Liver (tissue), 9 donors: ENCODE results near the gene TBX15. TPM values are rescaled to one million over a fixed set of nuclear protein-coding genes. Genes with fewer than 3 reads are reported as not detected.

ENCODE experiments used
- DNase-seq: peaks from one replicate; pipeline ENCODE4 v3.0.0-alpha.2; 2017; ENCODE audit warnings: low spot score
- H3K27ac ChIP-seq, 2 donors: one replicate each; pipeline ENCODE4 v1.7.0; 2013; ENCODE audit warnings: inconsistent platforms in 2 of 2, low read length in 2 of 2, control low read depth in 1 of 2, low read depth in 1 of 2, mild to moderate bottlenecking in 1 of 2
- H3K27me3 ChIP-seq, 4 donors: one replicate each; pipeline versions ENCODE4 v1.6.1 to v1.7.0; 2013; ENCODE audit warnings: low read length in 3 of 4, inconsistent platforms in 1 of 4, mild to moderate bottlenecking in 1 of 4, moderate library complexity in 1 of 4; ENCODE audit not compliant: control insufficient read depth in 4 of 4, insufficient read depth in 4 of 4
- H3K36me3 ChIP-seq, 4 donors: one replicate each; pipeline versions ENCODE4 v1.6.1 to v1.7.0; 2013; ENCODE audit warnings: low read length in 3 of 4, mild to moderate bottlenecking in 3 of 4, low read depth in 1 of 4, moderate library complexity in 1 of 4; ENCODE audit not compliant: control insufficient read depth in 4 of 4, insufficient read depth in 3 of 4
- H3K4me1 ChIP-seq, 4 donors: one replicate each; pipeline versions ENCODE4 v1.6.1 to v1.7.0; 2013; ENCODE audit warnings: low read length in 3 of 4, mild to moderate bottlenecking in 3 of 4, moderate library complexity in 1 of 4; ENCODE audit not compliant: control insufficient read depth in 4 of 4, insufficient read depth in 4 of 4
- H3K4me3 ChIP-seq, 3 donors: one replicate each; pipeline versions ENCODE4 v1.6.1 to v1.7.0; 2013; ENCODE audit warnings: low read length in 3 of 3, control low read depth in 1 of 3, low read depth in 1 of 3, mild to moderate bottlenecking in 1 of 3
- H3K9ac ChIP-seq, 2 donors: one replicate each; pipeline ENCODE4 v1.7.0; 2013; ENCODE audit warnings: low read length in 2 of 2, mild to moderate bottlenecking in 2 of 2, moderate library complexity in 2 of 2, control low read depth in 1 of 2, low read depth in 1 of 2
- H3K9me3 ChIP-seq, 4 donors: one replicate each; pipeline versions ENCODE4 v1.6.1 to v1.7.0; 2013; ENCODE audit warnings: low read length in 3 of 4; ENCODE audit not compliant: control insufficient read depth in 4 of 4
- ATF3 ChIP-seq: IDR thresholded peaks from 2 replicates; pipeline ENCODE4 v1.6.1; 2016; ENCODE audit warnings: antibody characterized with exemption
- CTCF ChIP-seq: fragments of 150-350 bp; IDR thresholded peaks from 2 replicates; pipeline ENCODE4 v1.5.1; 2017; ENCODE audit warnings: improper control_type of control experiment, low read depth, low read length; ENCODE audit not compliant: missing input control
- EGR1 ChIP-seq, 2 donors: IDR thresholded peaks; 2 replicates each; pipeline ENCODE4 v1.6.1; 2016 to 2018; ENCODE audit warnings: antibody characterized with exemption in 2 of 2, low read depth in 2 of 2
- FOXA1 ChIP-seq: IDR thresholded peaks from 2 replicates; pipeline ENCODE4 v1.6.1; 2016; ENCODE audit warnings: antibody characterized with exemption
- FOXA2 ChIP-seq: IDR thresholded peaks from 2 replicates; pipeline ENCODE4 v1.6.1; 2016; ENCODE audit warnings: antibody characterized with exemption
- GABPA ChIP-seq, 2 donors: IDR thresholded peaks in 1 of 2; conservative IDR thresholded peaks in 1 of 2; 2 replicates each; pipeline ENCODE4 v1.6.1; 2016; ENCODE audit warnings: antibody characterized with exemption in 2 of 2, mild to moderate bottlenecking in 1 of 2, moderate library complexity in 1 of 2
- HNF4A ChIP-seq, 2 donors: conservative IDR thresholded peaks; 2 replicates each; pipeline ENCODE4 v1.6.1; 2016; ENCODE audit warnings: antibody characterized with exemption in 2 of 2, mild to moderate bottlenecking in 2 of 2
- HNF4G ChIP-seq: IDR thresholded peaks from 2 replicates; pipeline ENCODE4 v1.6.1; 2016; ENCODE audit warnings: antibody characterized with exemption
- JUND ChIP-seq, 2 donors: IDR thresholded peaks; 2 replicates each; pipeline ENCODE4 v1.6.1; 2016; ENCODE audit warnings: antibody characterized with exemption in 2 of 2
- MAX ChIP-seq: IDR thresholded peaks from 2 replicates; pipeline ENCODE4 v1.6.1; 2016; ENCODE audit warnings: antibody characterized with exemption
- NR2F2 ChIP-seq: IDR thresholded peaks from 2 replicates; pipeline ENCODE4 v1.6.1; 2016; ENCODE audit warnings: antibody characterized with exemption
- RAD21 ChIP-seq, 2 donors: IDR thresholded peaks; 2 replicates each; pipeline ENCODE4 v1.6.1; 2016; ENCODE audit warnings: antibody characterized with exemption in 2 of 2, mild to moderate bottlenecking in 2 of 2
- REST ChIP-seq: IDR thresholded peaks from 2 replicates; pipeline ENCODE4 v1.6.1; 2016; ENCODE audit warnings: antibody characterized with exemption, mild to moderate bottlenecking
- RXRA ChIP-seq, 2 donors: IDR thresholded peaks; 2 replicates each; pipeline ENCODE4 v1.6.1; 2017 to 2018; ENCODE audit warnings: antibody characterized with exemption in 2 of 2, mild to moderate bottlenecking in 1 of 2
- SP1 ChIP-seq: IDR thresholded peaks from 2 replicates; pipeline ENCODE4 v1.6.1; 2018; ENCODE audit warnings: antibody characterized with exemption, mild to moderate bottlenecking
- TAF1 ChIP-seq: conservative IDR thresholded peaks from 2 replicates; pipeline ENCODE4 v1.6.1; 2016; ENCODE audit warnings: antibody characterized with exemption, mild to moderate bottlenecking
- YY1 ChIP-seq: IDR thresholded peaks from 2 replicates; pipeline ENCODE4 v1.6.1; 2016; ENCODE audit warnings: antibody characterized with exemption, mild to moderate bottlenecking
- WGBS: extraction: QIAGEN DNeasy Blood & Tissue Kit; methylation state at CpG from one replicate; pipeline ENCODE4 v1.1.7; 2013; 5-methylcytosine and 5-hydroxymethylcytosine counted together
- polyA plus RNA-seq, 2 donors: library from polyadenylated mRNA; stranded (reverse) in 1 of 2; unstranded in 1 of 2; fragments of 200-250 nt in 1 of 2; fragments of >200 nt in 1 of 2; fragmentation: Nextera tagmentation in 1 of 2; extraction: Ambion mirVana in 1 of 2; gene quantifications; one replicate each; pipeline versions ENCODE4 v1.2.1 to v1.2.3, GENCODE V29; 2013 to 2015
- total RNA-seq, 2 donors: library from RNA; depleted of rRNA; stranded (reverse); fragments of >200 nt; gene quantifications; one replicate each; pipeline ENCODE4 v1.2.3, GENCODE V29; 2014
- TF ChIP-seq, protein P1 (sequence below): IDR thresholded peaks from 2 replicates; pipeline ENCODE4 v1.6.1; 2016; ENCODE audit warnings: antibody characterized with exemption
- donor health status: healthy.
- donor health status: healthy.
- donor health status: healthy.
- donor health status: healthy.
- donor health status: healthy.

The TBX15 gene
- total and polyA plus RNA-seq, 4 donors = 0.09 to 15.5 (median 3.5) TPM

DNA sequence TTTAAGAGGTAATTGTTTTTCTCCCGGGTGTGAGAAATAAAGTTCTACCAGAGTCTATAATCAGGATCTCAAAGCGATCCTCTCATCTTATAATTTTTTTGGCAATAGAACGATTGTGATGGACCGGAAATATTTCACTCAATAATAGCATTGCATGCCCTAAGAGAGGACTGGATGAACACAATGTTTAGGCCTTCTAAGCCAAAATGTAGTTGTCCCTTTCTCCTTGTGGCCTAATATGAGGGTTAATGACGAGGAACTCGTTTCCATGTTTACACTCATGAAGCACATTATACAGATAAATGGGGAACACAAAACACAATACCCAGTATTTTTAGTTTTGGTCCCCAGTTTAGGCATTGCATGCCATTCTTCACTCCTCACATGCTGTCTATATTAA is 5.9 kb downstream of the TBX15 start:
- Histone ChIP-seq H3K9me3 (peaks cover 6 to 40% (median 20%) of the 10 kb centered on the region in 4 donors), H3K27ac (no peak overlapping the region), H3K4me3 (no peak overlapping the region), H3K9ac (no peak overlapping the region), H3K27me3 (peaks cover 3 to 59% (median 13%) of the 10 kb centered on the region in 4 donors), H3K36me3 (peaks cover 0 to 2% (median 0%) of the 10 kb centered on the region in 4 donors), H3K4me1 (peaks cover 7 to 22% (median 14%) of the 10 kb centered on the region in 4 donors)
- no peak for DNase-seq
- 66% methylated on average over 6 of the region's 6 CpGs for WGBS
- TF ChIP-seq GABPA (IDR thresholded peaks at IDR 0.05 in 1 of 2, conservative IDR thresholded peaks at IDR 0.05 in 1 of 2) (no peak), RXRA (IDR thresholded peaks at IDR 0.05) (no peak), FOXA2 (no peak), HNF4G (no peak), YY1 (no peak), JUND (IDR thresholded peaks at IDR 0.05) (no peak), SP1 (no peak), HNF4A (conservative IDR thresholded peaks at IDR 0.05) (no peak)

DNA sequence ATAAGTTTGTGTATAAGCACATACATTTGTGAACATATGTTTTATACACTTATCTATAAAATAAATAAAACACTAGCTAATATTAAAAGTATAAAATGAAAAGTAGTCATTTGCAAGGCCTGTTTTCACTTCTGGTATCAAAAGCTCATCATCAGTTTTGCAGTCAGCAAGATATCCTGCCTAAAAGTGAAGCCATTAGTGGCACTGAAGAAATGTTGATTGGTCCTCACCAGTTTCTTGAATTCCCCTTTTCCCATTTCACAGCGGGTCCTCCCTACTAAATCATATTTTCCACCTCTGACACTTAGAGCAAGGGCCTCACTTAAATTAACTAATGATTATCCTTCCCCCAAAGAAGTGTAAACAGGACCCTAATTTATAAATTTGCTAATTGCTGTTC is 6.7 kb downstream of the TBX15 start:
- Histone ChIP-seq H3K9me3 (peaks cover 4 to 32% (median 18%) of the 10 kb centered on the region in 4 donors), H3K27ac (no peak overlapping the region), H3K9ac (no peak overlapping the region), H3K4me1 (peaks cover 6 to 19% (median 13%) of the 10 kb centered on the region in 4 donors), H3K27me3 (peaks cover 3 to 51% (median 9%) of the 10 kb centered on the region in 4 donors), H3K36me3 (peaks cover 0 to 2% (median 0%) of the 10 kb centered on the region in 4 donors), H3K4me3 (no peak overlapping the region)
- DNase-seq = no peak
- TF ChIP-seq TAF1 (no peak), ATF3 (no peak), JUND (IDR thresholded peaks at IDR 0.05) (no peak), HNF4G (no peak), MAX (no peak), NR2F2 (no peak), RXRA (IDR thresholded peaks at IDR 0.05) (no peak), GABPA (IDR thresholded peaks at IDR 0.05 in 1 of 2, conservative IDR thresholded peaks at IDR 0.05 in 1 of 2) (no peak)
- TF ChIP-seq, protein P1, sequence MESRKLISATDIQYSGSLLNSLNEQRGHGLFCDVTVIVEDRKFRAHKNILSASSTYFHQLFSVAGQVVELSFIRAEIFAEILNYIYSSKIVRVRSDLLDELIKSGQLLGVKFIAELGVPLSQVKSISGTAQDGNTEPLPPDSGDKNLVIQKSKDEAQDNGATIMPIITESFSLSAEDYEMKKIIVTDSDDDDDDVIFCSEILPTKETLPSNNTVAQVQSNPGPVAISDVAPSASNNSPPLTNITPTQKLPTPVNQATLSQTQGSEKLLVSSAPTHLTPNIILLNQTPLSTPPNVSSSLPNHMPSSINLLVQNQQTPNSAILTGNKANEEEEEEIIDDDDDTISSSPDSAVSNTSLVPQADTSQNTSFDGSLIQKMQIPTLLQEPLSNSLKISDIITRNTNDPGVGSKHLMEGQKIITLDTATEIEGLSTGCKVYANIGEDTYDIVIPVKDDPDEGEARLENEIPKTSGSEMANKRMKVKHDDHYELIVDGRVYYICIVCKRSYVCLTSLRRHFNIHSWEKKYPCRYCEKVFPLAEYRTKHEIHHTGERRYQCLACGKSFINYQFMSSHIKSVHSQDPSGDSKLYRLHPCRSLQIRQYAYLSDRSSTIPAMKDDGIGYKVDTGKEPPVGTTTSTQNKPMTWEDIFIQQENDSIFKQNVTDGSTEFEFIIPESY = no peak
- WGBS = 67% methylated on average over 1 of the region's 1 CpG

GRCh38 chr1:118979754-118980575 is 8.2 kb downstream of the TBX15 start:
- Histone ChIP-seq H3K9ac (no peak overlapping the region), H3K9me3 (peaks cover 4 to 19% (median 15%) of the 10 kb centered on the region in 4 donors), H3K4me3 (peak overlapping the region in 1 of 3 donors; percentile 24), H3K27ac (no peak overlapping the region), H3K4me1 (peaks cover 5 to 15% (median 10%) of the 10 kb centered on the region in 4 donors), H3K27me3 (peaks cover under 1 to 37% (median 3%) of the 10 kb centered on the region in 4 donors), H3K36me3 (peaks cover 0 to 2% (median 0%) of the 10 kb centered on the region in 4 donors)
- WGBS = 15% methylated on average over 59 of the region's 59 CpGs
- DNase-seq = no peak
- no peak for TF ChIP-seq HNF4G
- TF ChIP-seq FOXA1 = no peak
- no peak for TF ChIP-seq RAD21 (IDR thresholded peaks at IDR 0.05)
- no peak for TF ChIP-seq FOXA2
- TF ChIP-seq CTCF = no peak
- no peak for TF ChIP-seq RXRA (IDR thresholded peaks at IDR 0.05)
- TF ChIP-seq HNF4A (conservative IDR thresholded peaks at IDR 0.05) = no peak
- TF ChIP-seq JUND (IDR thresholded peaks at IDR 0.05) = no peak
- no peak for TF ChIP-seq EGR1 (IDR thresholded peaks at IDR 0.05; ENCODE audit: low read depth in 2 of 2)
- TF ChIP-seq TAF1 = no peak
- no peak for TF ChIP-seq YY1
- no peak for TF ChIP-seq ATF3
- TF ChIP-seq REST = no peak
